ENCODE results near the gene IL31.

DNA sequence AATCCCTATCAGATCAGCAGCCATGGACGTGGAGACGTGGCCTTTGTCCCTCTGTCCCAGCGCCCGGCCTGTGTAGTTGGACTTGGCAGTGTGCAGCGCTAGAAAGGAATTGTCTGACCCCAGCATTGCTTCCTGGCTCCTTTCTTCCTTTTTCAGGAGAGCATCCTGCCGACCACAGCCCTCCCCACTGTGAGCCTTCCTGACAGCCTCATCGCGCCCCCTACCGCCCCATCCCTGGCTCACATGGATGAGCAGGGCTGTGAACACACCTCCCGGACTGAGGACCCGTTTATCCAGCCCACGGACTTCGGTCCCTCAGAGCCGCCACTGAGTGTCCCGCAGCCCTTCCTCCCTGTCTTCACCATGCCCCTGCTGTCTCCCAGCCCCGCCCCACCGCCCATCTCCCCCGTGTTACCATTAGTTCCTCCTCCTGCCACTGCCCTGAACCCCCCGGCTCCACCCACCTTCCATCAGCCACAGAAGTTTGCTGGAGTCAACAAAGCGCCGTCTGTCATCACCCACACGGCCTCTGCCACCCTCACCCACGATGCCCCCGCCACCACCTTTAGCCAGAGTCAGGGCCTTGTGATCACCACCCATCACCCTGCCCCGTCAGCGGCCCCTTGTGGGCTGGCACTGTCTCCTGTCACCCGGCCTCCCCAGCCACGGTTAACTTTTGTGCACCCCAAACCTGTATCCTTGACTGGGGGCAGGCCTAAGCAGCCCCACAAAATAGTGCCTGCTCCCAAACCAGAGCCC, 40.6 kb downstream of the IL31 start:
- TF ChIP-seq CTCF (IDR thresholded peaks at IDR 0.05) (no peak), REST (IDR thresholded peaks at IDR 0.05; ENCODE audit: insufficient read depth in 1 of 2, low read depth in 2 of 2, low read length in 1 of 2) (no peak), POLR2AphosphoS5 (IDR thresholded peaks at IDR 0.05; ENCODE audit: low read depth, low read length) (no peak), SIN3A (IDR thresholded peaks at IDR 0.05; ENCODE audit: borderline replicate concordance, insufficient read depth, low read depth, low read length) (no peak)
